Posterior vena cava (tissue), 2 donors: ENCODE data around the gene BBIP1. TPM values are rescaled to one million over a fixed set of nuclear protein-coding genes. Genes with fewer than 3 reads are reported as not detected.
A peak's percentile ranks its signal among the peaks of the same experiment; 100 is the strongest.
"Not testable (repeated sequence)": the region's sequence is repeated elsewhere in the genome, so short reads cannot be mapped to it uniquely, and the experiment has no call there.

Experiments used
- DNase-seq: peaks from one replicate; pipeline ENCODE4 v3.0.0-alpha.2; 2020; ENCODE audit warnings: low spot score
- intact Hi-C, 2 donors: fragments of 100-400 bp; cut with DNase I; formaldehyde crosslinking; loops; one replicate each; pipeline versions ENCODE4 v1.14.1 to v1.14.2; 2022 to 2023
- total RNA-seq, 2 donors: library from RNA; stranded (reverse); fragmentation: NEBNext Ultra II Directional; extraction: Animal tissue kit (Norgen Biotek cat#: 25700); gene quantifications; one replicate each; pipeline ENCODE4 v1.2.1, GENCODE V29; 2021
- donor health status: DM: yes; HTN: yes; CAD: no.
- donor health status: DM: yes; HTN: yes; CAD: no.

Gene BBIP1
- total RNA-seq, 2 donors from 2014 or later = 36.3 to 38.6 TPM

- intact Hi-C loops = no loop called here
Observed at GRCh38 chr10:110931769-110932381, 12.9 kb upstream of the BBIP1 start.

GRCh38 chr10:110927461-110927860, 8.5 kb upstream of the BBIP1 start:
- intact Hi-C loops = no loop called here
- no peak for DNase-seq

More at GRCh38 chr10:110931769-110932381, 12.9 kb upstream of the BBIP1 start:
- no peak for DNase-seq

- DNase-seq = no peak
- intact Hi-C loops = no loop called here
Observed at GRCh38 chr10:110923856-110924493, 5.0 kb upstream of the BBIP1 start.

GRCh38 chr10:110919971-110920881, 1.2 kb upstream of the BBIP1 start:
- intact Hi-C loops = loop anchor here in 1 of 2 donors (5.0 kb wide), 1 partner anchor 1007 kb away; no protein-coding TSS in a partner anchor
- peak; percentile 85 for DNase-seq

GRCh38 chr10:110919349-110919931, 460 bp upstream of the BBIP1 start, which contains the start of gene SHOC2:
Gene SHOC2, plus strand, starts transcription at chr10:110919604. Its CDS starts 44,755 bp downstream, at chr10:110964359.
- intact Hi-C loops = loop anchor here in 1 of 2 donors (5.0 kb wide), 1 partner anchor 1008 kb away; no protein-coding TSS in a partner anchor

GRCh38 chr10:110918269-110918642, 724 bp downstream of the BBIP1 start:
- peak; percentile 99 for DNase-seq
- intact Hi-C loops = loop anchor here in 1 of 2 donors (5.0 kb wide), 1 partner anchor 1009 kb away; no protein-coding TSS in a partner anchor

More at GRCh38 chr10:110919349-110919931, 460 bp upstream of the BBIP1 start, which contains the start of gene SHOC2:
- peak; percentile 100 for DNase-seq

GRCh38 chr10:110916554-110917346, 2.2 kb downstream of the BBIP1 start:
- intact Hi-C loops = loop anchor here in 1 of 2 donors (5.0 kb wide), 1 partner anchor 1011 kb away; no protein-coding TSS in a partner anchor

GRCh38 chr10:110915600-110915999, 3.4 kb downstream of the BBIP1 start:
- not testable (repeated sequence) for DNase-seq
- intact Hi-C loops = loop anchor here in 1 of 2 donors (5.0 kb wide), 1 partner anchor 1012 kb away; no protein-coding TSS in a partner anchor

More at GRCh38 chr10:110916554-110917346, 2.2 kb downstream of the BBIP1 start:
- no peak for DNase-seq

GRCh38 chr10:110915035-110915434, 3.9 kb downstream of the BBIP1 start:
- intact Hi-C loops = loop anchor here in 1 of 2 donors (5.0 kb wide), 1 partner anchor 1012 kb away; no protein-coding TSS in a partner anchor

GRCh38 chr10:110914431-110914830, 4.5 kb downstream of the BBIP1 start:
- intact Hi-C loops = no loop called here
- no peak for DNase-seq

More at GRCh38 chr10:110915035-110915434, 3.9 kb downstream of the BBIP1 start:
- no peak for DNase-seq

GRCh38 chr10:110912374-110912773, 6.6 kb downstream of the BBIP1 start:
- intact Hi-C loops = no loop called here
- no peak for DNase-seq

GRCh38 chr10:110910138-110910537, 8.8 kb downstream of the BBIP1 start:
- DNase-seq = no peak
- intact Hi-C loops = no loop called here

- DNase-seq = no peak
- intact Hi-C loops = no loop called here
Observed at GRCh38 chr10:110903280-110904278, 15.4 kb downstream of the BBIP1 start.

GRCh38 chr10:110901954-110902819, 16.8 kb downstream of the BBIP1 start:
- intact Hi-C loops = no loop called here

GRCh38 chr10:110900983-110901382, 18.0 kb downstream of the BBIP1 start:
- no peak for DNase-seq
- intact Hi-C loops = no loop called here

More at GRCh38 chr10:110901954-110902819, 16.8 kb downstream of the BBIP1 start:
- DNase-seq = no peak

- no peak for DNase-seq
- intact Hi-C loops = loop anchor here (5.0 to 10.0 kb wide), 3 partner anchors 91 to 154 kb away; no protein-coding TSS in a partner anchor
Observed at GRCh38 chr10:110898391-110898790, 20.6 kb downstream of the BBIP1 start.
